Gastroesophageal sphincter (tissue), 4 donors: ENCODE data around the gene CDH4. TPM values are rescaled to one million over a fixed set of nuclear protein-coding genes. Genes with fewer than 3 reads are reported as not detected.

Experiments used
- ATAC-seq: fragments of 150-250 bp; one replicate; pipeline ENCODE4 v1.9.1; 2016; ENCODE audit warnings: mild to moderate bottlenecking, moderate library complexity
- H3K27ac ChIP-seq, 4 donors: fragments of 200-600 bp; sonication (generic) in 3 of 4; 1 replicate in 3 of 4; 2 replicates in 1 of 4; pipeline ENCODE4 v1.5.1; 2016 to 2019
- H3K27me3 ChIP-seq: fragments of 200-600 bp; sonication (generic); one replicate; pipeline ENCODE4 v1.5.1; 2019
- H3K36me3 ChIP-seq, 2 donors: fragments of 200-600 bp; sonication (generic); one replicate each; pipeline ENCODE4 v1.5.1; 2019; ENCODE audit warnings: control low read depth in 1 of 2
- H3K4me1 ChIP-seq, 3 donors: fragments of 200-600 bp; sonication (generic); 1 replicate in 2 of 3; 2 replicates in 1 of 3; pipeline ENCODE4 v1.5.1; 2016 to 2019; ENCODE audit warnings: control low read depth in 2 of 3
- H3K4me3 ChIP-seq, 2 donors: fragments of 200-600 bp; sonication (generic); one replicate each; pipeline ENCODE4 v1.5.1; 2019; ENCODE audit warnings: mild to moderate bottlenecking in 1 of 2, moderate library complexity in 1 of 2
- H3K9me3 ChIP-seq, 3 donors: fragments of 200-600 bp; sonication (generic); one replicate each; pipeline ENCODE4 v1.5.1; 2017 to 2019; ENCODE audit warnings: control low read depth in 2 of 3
- CTCF ChIP-seq, 4 experiments: fragments of 200-600 bp in 2 of 4; fragments of 450-650 bp in 2 of 4; sonication (generic) in 1 of 4; IDR thresholded peaks; one replicate each; pipeline ENCODE4 v1.5.1; 2017 to 2019; ENCODE audit warnings: antibody characterized with exemption in 4 of 4, mild to moderate bottlenecking in 2 of 4, moderate library complexity in 2 of 4
- EP300 ChIP-seq: sonication (generic); formaldehyde crosslinking; IDR thresholded peaks from one replicate; pipeline ENCODE4 v1.6.1; 2017; ENCODE audit warnings: antibody characterized with exemption, mild to moderate bottlenecking
- POLR2A ChIP-seq, 2 donors: fragments of 450-650 bp; IDR thresholded peaks; one replicate each; pipeline ENCODE4 v1.6.1; 2017; ENCODE audit warnings: antibody characterized with exemption in 2 of 2, mild to moderate bottlenecking in 2 of 2, moderate library complexity in 1 of 2
- POLR2AphosphoS5 ChIP-seq: sonication (generic); formaldehyde crosslinking; IDR thresholded peaks from one replicate; pipeline ENCODE4 v1.6.1; 2017; ENCODE audit warnings: antibody characterized with exemption
- WGBS, 2 donors: methylation state at CpG; one replicate each; pipeline ENCODE4 v1.1.5; 2018; ENCODE audit warnings: low coverage in 1 of 2; 5-methylcytosine and 5-hydroxymethylcytosine counted together
- total RNA-seq, 4 donors: library from RNA; depleted of rRNA; stranded (reverse); fragments of >200 nt; gene quantifications; one replicate each; pipeline ENCODE4 v1.1.0, GENCODE V29; 2016

CDH4 gene
- total RNA-seq, 4 donors from 2014 or later = under 0.01 to 1.5 (median 0.42) TPM; not detected in 1

DNA sequence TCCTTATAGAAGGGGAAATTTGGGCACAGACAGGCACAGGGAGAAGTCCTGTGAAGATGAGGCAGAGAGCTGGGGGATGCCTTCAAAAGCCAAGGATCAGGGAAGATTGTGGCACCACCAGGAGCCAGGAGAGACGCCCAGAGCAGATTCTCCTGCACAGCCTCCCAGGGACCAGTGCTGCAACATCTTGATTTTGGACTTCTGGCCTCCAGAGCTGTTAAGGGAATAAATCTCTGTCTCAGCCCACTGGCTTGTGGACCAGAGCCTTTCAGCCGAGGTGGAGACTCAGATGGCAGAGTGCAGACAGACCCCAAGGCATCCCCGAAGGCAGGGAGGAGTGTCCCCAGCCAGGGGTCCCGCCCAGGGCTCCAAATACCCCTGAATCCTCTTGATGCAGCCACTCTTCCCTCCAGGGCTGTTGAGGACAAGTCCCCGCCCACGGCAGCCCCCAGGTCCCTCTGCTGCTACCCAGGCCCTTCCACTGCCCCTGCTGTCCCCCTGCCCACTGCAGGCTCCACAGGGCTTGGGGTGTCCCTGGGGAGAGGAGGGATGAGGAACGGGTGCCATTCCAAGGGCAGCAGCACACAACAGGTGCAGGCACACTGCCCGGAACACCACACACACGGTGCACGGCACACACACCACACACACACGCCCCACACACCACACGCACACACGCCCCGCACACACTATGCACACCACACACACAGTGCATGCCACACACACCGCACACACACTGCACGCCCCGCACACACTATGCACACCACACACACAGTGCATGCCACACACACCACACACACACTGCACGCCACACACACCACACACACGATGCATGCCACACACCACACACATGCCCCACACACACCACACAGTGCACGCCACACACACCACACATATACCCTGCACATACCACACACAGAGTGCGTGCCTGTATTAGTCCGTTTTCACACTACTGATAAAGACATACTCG lies 502.2 kb downstream of the CDH4 start:
- no peak for ATAC-seq
- Histone ChIP-seq H3K27ac (no peak overlapping the region), H3K27me3 (peaks cover 29% of the 10 kb centered on the region), H3K4me3 (no peak overlapping the region), H3K4me1 (no peaks in the 10 kb centered on the region), H3K9me3 (peaks cover 0 to 25% (median 0%) of the 10 kb centered on the region in 3 donors), H3K36me3 (no peaks in the 10 kb centered on the region)
- 76 to 89% methylated on average over 3 to 7 of the region's 23 CpGs for WGBS, 2 donors
- no peak for TF ChIP-seq POLR2A (IDR thresholded peaks at IDR 0.05)
- TF ChIP-seq POLR2AphosphoS5 = no peak
- no peak for TF ChIP-seq EP300
- no peak for TF ChIP-seq CTCF (IDR thresholded peaks at IDR 0.05)

GRCh38 chr20:61754976-61755778 lies 503.1 kb downstream of the CDH4 start:
- peaks cover 36% of the 10 kb centered on the region for H3K27me3 ChIP-seq
- H3K4me1 ChIP-seq = no peaks in the 10 kb centered on the region
- H3K9me3 ChIP-seq = peaks cover 0 to 19% (median 0%) of the 10 kb centered on the region in 3 donors
- H3K36me3 ChIP-seq = no peaks in the 10 kb centered on the region
- ATAC-seq = no peak
- H3K27ac ChIP-seq = no peak overlapping the region
- TF ChIP-seq POLR2A (IDR thresholded peaks at IDR 0.05) (no peak), EP300 (no peak), POLR2AphosphoS5 (no peak), CTCF (IDR thresholded peaks at IDR 0.05) (no peak)
- H3K4me3 ChIP-seq = no peak overlapping the region
- 72 to 77% methylated on average over 10 of the region's 12 CpGs for WGBS, 2 donors

GRCh38 chr20:61755971-61756845 lies 504.1 kb downstream of the CDH4 start:
- Histone ChIP-seq H3K36me3 (no peaks in the 10 kb centered on the region), H3K9me3 (peaks cover 0 to 8% (median 0%) of the 10 kb centered on the region in 3 donors), H3K27ac (no peak overlapping the region), H3K27me3 (peaks cover 41% of the 10 kb centered on the region), H3K4me1 (no peaks in the 10 kb centered on the region), H3K4me3 (no peak overlapping the region)
- 70% methylated on average over 2 of the region's 15 CpGs; no CpG with 5 or more reads in 1 of the 2 donors for WGBS, 2 donors
- ATAC-seq = no peak
- TF ChIP-seq CTCF (IDR thresholded peaks at IDR 0.05) = no peak
- TF ChIP-seq EP300 = no peak
- TF ChIP-seq POLR2A (IDR thresholded peaks at IDR 0.05) = no peak
- TF ChIP-seq POLR2AphosphoS5 = no peak

- no peaks in the 10 kb centered on the region for H3K36me3 ChIP-seq
- no peak for ATAC-seq
- no peak overlapping the region for H3K27ac ChIP-seq
- 45% methylated on average over 6 of the region's 18 CpGs; no CpG with 5 or more reads in 1 of the 2 donors for WGBS, 2 donors
- H3K4me3 ChIP-seq = no peak overlapping the region
- H3K4me1 ChIP-seq = no peaks in the 10 kb centered on the region
- H3K27me3 ChIP-seq = peaks cover 41% of the 10 kb centered on the region
- H3K9me3 ChIP-seq = no peaks in the 10 kb centered on the region
- no peak for TF ChIP-seq CTCF (IDR thresholded peaks at IDR 0.05)
- no peak for TF ChIP-seq EP300
- TF ChIP-seq POLR2A (IDR thresholded peaks at IDR 0.05) = no peak
- TF ChIP-seq POLR2AphosphoS5 = no peak
Observed at GRCh38 chr20:61756966-61757677, 505.1 kb downstream of the CDH4 start.
